Measurements from ENCODE around the gene MICALL1. TPM values are rescaled to one million over a fixed set of nuclear protein-coding genes. Genes with fewer than 3 reads are reported as not detected.
A peak's percentile ranks its signal among the peaks of the same experiment; 100 is the strongest.

The MICALL1 gene
- total RNA-seq, 1 donor from 2014 or later, result 65.5 TPM

DNA sequence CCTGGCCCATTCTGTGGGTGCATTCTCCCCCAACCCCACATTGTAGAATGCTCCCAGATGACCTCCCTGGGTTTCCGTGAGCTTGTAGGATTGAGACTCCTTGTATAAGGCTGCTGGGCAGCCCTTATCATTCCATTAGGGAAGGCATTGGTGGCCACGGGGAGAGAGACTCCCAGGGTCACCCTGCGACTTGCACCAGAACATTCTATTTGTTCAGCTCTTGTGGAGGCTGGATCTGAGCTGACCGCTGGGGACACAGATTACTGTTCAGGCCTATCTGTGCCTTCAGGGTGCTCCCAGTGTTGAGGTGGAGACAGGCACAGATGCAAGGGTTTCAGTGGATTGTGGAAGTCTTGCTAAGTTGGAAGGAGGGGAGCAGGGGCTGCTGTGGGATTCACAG, 17.8 kb downstream of the MICALL1 start:
- H3K4me3 Mint-ChIP-seq (ENCODE audit: unreplicated experiment), result no peak overlapping the region
- H3K9me3 Mint-ChIP-seq (ENCODE audit: low read depth), result no peaks in the 10 kb centered on the region
- H3K27ac Mint-ChIP-seq (ENCODE audit: unreplicated experiment), result peak overlapping the region; percentile 2
- peaks cover 27% of the 10 kb centered on the region for H3K36me3 Mint-ChIP-seq (ENCODE audit: low read depth)
- TF ChIP-seq, protein P1, sequence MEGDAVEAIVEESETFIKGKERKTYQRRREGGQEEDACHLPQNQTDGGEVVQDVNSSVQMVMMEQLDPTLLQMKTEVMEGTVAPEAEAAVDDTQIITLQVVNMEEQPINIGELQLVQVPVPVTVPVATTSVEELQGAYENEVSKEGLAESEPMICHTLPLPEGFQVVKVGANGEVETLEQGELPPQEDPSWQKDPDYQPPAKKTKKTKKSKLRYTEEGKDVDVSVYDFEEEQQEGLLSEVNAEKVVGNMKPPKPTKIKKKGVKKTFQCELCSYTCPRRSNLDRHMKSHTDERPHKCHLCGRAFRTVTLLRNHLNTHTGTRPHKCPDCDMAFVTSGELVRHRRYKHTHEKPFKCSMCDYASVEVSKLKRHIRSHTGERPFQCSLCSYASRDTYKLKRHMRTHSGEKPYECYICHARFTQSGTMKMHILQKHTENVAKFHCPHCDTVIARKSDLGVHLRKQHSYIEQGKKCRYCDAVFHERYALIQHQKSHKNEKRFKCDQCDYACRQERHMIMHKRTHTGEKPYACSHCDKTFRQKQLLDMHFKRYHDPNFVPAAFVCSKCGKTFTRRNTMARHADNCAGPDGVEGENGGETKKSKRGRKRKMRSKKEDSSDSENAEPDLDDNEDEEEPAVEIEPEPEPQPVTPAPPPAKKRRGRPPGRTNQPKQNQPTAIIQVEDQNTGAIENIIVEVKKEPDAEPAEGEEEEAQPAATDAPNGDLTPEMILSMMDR (IDR thresholded peaks at IDR 0.05), result no peak
- DNase-seq (ENCODE audit: low spot score), result no peak
- no peaks in the 10 kb centered on the region for H3K27me3 Mint-ChIP-seq (ENCODE audit: low read depth)
- H3K4me1 Mint-ChIP-seq (ENCODE audit: low read depth), result peaks cover 8% of the 10 kb centered on the region

DNA sequence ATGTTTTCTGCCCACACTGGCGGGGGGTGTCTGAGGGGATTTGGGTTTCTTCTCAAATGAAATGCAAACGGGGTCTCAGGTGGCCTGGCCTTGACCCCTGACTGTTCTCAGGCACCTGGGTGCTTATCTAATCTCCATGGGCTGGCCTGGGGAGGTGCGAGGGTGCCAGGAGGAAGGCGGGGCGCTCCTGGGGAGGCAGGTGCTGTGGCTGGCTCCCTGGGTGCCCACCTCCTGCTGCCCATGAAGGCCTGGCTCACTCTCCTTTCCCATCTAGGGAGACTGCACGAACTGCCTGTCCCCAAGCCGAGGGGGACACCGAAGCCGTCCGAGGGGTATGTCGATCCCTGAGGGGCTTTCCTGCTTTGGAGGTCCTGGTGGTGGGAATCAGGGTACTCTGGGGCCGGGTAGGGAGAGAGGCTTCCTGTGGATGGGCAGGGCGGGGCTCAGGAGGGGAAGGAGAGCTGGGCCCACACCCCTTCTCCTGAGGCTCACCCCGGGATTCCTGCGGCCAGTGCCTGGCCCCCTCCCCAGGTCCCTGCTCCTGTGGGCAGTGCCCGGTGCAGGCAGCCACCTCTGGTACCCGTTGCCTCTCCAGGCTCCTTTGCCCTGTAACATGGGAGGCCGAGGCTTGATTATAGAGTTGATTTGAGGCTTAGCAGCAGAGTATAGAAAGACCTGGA, 18.4 kb downstream of the MICALL1 start:
- H3K9me3 Mint-ChIP-seq (ENCODE audit: low read depth), result no peaks in the 10 kb centered on the region
- TF ChIP-seq, protein P1 (IDR thresholded peaks at IDR 0.05), result no peak
- H3K4me3 Mint-ChIP-seq (ENCODE audit: unreplicated experiment), result no peak overlapping the region

DNA sequence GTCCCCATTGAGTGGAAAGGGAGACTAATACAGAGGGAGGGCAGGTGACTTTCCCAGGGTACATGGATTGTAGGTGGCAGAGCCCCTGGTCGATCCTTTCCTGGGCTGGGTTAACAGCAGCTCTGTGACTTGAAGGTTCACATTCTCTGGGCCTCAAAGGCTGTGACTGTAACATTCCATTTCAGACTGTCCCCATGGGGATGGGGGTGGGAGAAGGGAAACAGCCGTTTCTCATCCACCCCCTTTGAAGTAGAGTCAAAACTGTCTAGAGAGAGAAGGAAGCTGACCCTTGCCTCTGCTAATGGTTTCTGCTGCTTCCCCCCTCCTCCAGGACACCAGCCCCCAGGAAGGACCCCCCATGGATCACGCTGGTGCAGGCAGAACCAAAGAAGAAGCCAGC, 19.2 kb downstream of the MICALL1 start:
- TF ChIP-seq, protein P1 (IDR thresholded peaks at IDR 0.05), result no peak
- peaks cover 26% of the 10 kb centered on the region for H3K36me3 Mint-ChIP-seq (ENCODE audit: low read depth)
- H3K27me3 Mint-ChIP-seq (ENCODE audit: low read depth), result no peaks in the 10 kb centered on the region
- H3K4me1 Mint-ChIP-seq (ENCODE audit: low read depth), result peaks cover 9% of the 10 kb centered on the region
- no peak overlapping the region for H3K27ac Mint-ChIP-seq (ENCODE audit: unreplicated experiment)
- no peaks in the 10 kb centered on the region for H3K9me3 Mint-ChIP-seq (ENCODE audit: low read depth)
- H3K4me3 Mint-ChIP-seq (ENCODE audit: unreplicated experiment), result no peak overlapping the region
- no peak for DNase-seq (ENCODE audit: low spot score)

More for the DNA sequence above, 18.4 kb downstream of the MICALL1 start:
- peaks cover 8% of the 10 kb centered on the region for H3K4me1 Mint-ChIP-seq (ENCODE audit: low read depth)
- no peaks in the 10 kb centered on the region for H3K27me3 Mint-ChIP-seq (ENCODE audit: low read depth)
- peak; percentile 73 for DNase-seq (ENCODE audit: low spot score)
- no peak overlapping the region for H3K27ac Mint-ChIP-seq (ENCODE audit: unreplicated experiment)
- H3K36me3 Mint-ChIP-seq (ENCODE audit: low read depth), result peaks cover 30% of the 10 kb centered on the region

DNA sequence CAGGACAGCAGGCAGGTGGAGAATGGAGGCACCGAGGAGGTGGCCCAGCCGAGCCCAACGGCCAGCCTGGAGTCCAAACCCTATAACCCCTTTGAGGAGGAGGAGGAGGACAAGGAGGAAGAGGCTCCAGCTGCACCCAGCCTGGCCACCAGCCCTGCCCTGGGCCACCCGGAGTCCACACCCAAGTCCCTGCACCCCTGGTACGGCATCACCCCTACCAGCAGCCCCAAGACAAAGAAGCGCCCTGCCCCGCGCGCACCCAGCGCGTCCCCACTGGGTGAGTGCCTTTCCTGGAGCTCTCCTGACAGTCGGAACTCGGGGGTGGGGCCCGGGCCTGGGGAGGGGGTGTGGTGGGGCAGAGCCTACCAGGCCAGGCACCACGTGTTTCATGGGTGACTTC, 19.7 kb downstream of the MICALL1 start:
- Mint-ChIP-seq H3K4me1 (ENCODE audit: low read depth) (peaks cover 13% of the 10 kb centered on the region), H3K27ac (ENCODE audit: unreplicated experiment) (no peak overlapping the region), H3K4me3 (ENCODE audit: unreplicated experiment) (no peak overlapping the region), H3K27me3 (ENCODE audit: low read depth) (no peaks in the 10 kb centered on the region), H3K9me3 (ENCODE audit: low read depth) (no peaks in the 10 kb centered on the region), H3K36me3 (ENCODE audit: low read depth) (peaks cover 26% of the 10 kb centered on the region)
- peak; percentile 75 for DNase-seq (ENCODE audit: low spot score)
- TF ChIP-seq, protein P1 (IDR thresholded peaks at IDR 0.05), result no peak

DNA sequence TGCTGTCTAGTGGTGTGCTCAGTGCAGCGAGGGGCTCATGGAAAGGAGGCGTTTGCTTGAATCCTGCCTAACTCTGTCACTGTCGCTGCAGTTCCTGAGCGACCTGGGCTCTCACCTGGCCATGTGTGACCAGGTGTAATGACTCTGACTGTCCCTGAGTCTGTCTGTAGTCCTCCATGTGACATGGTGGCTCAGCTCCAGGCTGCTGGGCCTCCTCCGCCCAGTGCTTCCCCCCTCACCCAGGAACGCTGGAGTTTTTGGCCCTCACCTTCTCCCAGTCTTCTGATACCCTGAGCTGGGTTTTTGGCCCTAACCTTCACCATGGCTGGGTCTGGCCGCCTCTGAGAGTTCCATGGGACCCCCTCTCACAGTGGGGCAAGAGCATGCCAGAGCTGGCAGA, 20.3 kb downstream of the MICALL1 start:
- H3K9me3 Mint-ChIP-seq (ENCODE audit: low read depth), result no peaks in the 10 kb centered on the region
- TF ChIP-seq, protein P1 (IDR thresholded peaks at IDR 0.05), result no peak
- peaks cover 26% of the 10 kb centered on the region for H3K36me3 Mint-ChIP-seq (ENCODE audit: low read depth)
- no peak for DNase-seq (ENCODE audit: low spot score)
- H3K27me3 Mint-ChIP-seq (ENCODE audit: low read depth), result no peaks in the 10 kb centered on the region
- H3K27ac Mint-ChIP-seq (ENCODE audit: unreplicated experiment), result no peak overlapping the region
- no peak overlapping the region for H3K4me3 Mint-ChIP-seq (ENCODE audit: unreplicated experiment)
- peaks cover 19% of the 10 kb centered on the region for H3K4me1 Mint-ChIP-seq (ENCODE audit: low read depth)

All from chondrocyte (in vitro differentiated cells).